K562 (cell line): ENCODE results near the gene SLC34A2. TPM values are rescaled to one million over a fixed set of nuclear protein-coding genes. Genes with fewer than 3 reads are reported as not detected.

Source experiments
- ATAC-seq: fragments of 200-7000 bp; cut with Tn5 transposase; 3 replicates; pipeline ENCODE4 v1.9.1; 2020; ENCODE audit warnings: moderate library complexity
- BruUV-seq: library from RNA; stranded (reverse); fragments of 400-500 nt; replicated peaks from 2 replicates; lab custom pipeline; 2021; lab: Mats Ljungman, UMichigan
- CTCF ChIA-PET: fragments of 300-600 bp; formaldehyde crosslinking; extraction: SDS; loops from one replicate; lab custom pipeline; 2021; ENCODE audit warnings: low intra/inter-chr PET ratio; lab: Yijun Ruan, JAX
- POLR2A ChIA-PET: fragments of 300-600, 350-650 bp; sonication (Branson Sonifier 250); formaldehyde crosslinking; extraction: SDS; loops from one replicate; lab custom pipeline; 2021; ENCODE audit warnings: antibody characterized with exemption, inconsistent platforms; lab: Yijun Ruan, JAX
- DNase-seq, 4 experiments: peaks; one replicate each; pipeline versions ENCODE4 v3.0.0 to v3.0.0-alpha.2; 2011 to 2018; ENCODE audit warnings: low spot score in 3 of 4, mixed read lengths in 3 of 4; ENCODE audit errors: extremely low read depth in 1 of 4
- FAIRE-seq: peaks from 2 replicates; lab custom pipeline; 2011; peaks lifted over from hg19 to GRCh38; lab: Jason Lieb, UNC
- H2AFZ ChIP-seq: 2 replicates; pipeline ENCODE4 v1.6.0; 2011; ENCODE audit warnings: low read depth, low read length, control low read depth, inconsistent platforms
- H3K27ac ChIP-seq: fragments of 200-600 bp; 3 replicates; pipeline ENCODE4 v1.8.0; 2011; ENCODE audit warnings: low read depth, mild to moderate bottlenecking, control low read depth, inconsistent platforms, low read length, moderate library complexity, mixed read lengths; ENCODE audit errors: extremely low read depth
- H3K27me3 ChIP-seq, 2 experiments: fragments of 300-600 bp in 1 of 2; 2 replicates in 1 of 2; 3 replicates in 1 of 2; pipeline versions ENCODE4 v1.6.0 to v1.8.0; 2011; ENCODE audit warnings: inconsistent platforms in 2 of 2, low read length in 2 of 2, mild to moderate bottlenecking in 1 of 2, mixed read lengths in 1 of 2, moderate library complexity in 1 of 2; ENCODE audit not compliant: control insufficient read depth in 2 of 2, insufficient read depth in 2 of 2
- H3K36me3 ChIP-seq: fragments of 300-600 bp; 3 replicates; pipeline ENCODE4 v1.8.0; 2011; ENCODE audit warnings: mild to moderate bottlenecking, low read length, inconsistent platforms; ENCODE audit not compliant: control insufficient read depth, insufficient read depth
- H3K4me1 ChIP-seq, 2 experiments: fragments of 200-600 bp in 1 of 2; replicated peaks in 1 of 2; 2 replicates in 1 of 2; 3 replicates in 1 of 2; pipeline versions ENCODE4 v1.5.1 to v1.8.0; 2011; ENCODE audit warnings: inconsistent platforms in 2 of 2, low read length in 2 of 2, mild to moderate bottlenecking in 1 of 2, mixed read lengths in 1 of 2, moderate library complexity in 1 of 2; ENCODE audit not compliant: control insufficient read depth in 2 of 2, insufficient read depth in 2 of 2
- H3K4me2 ChIP-seq: 2 replicates; pipeline ENCODE4 v1.6.1; 2011; ENCODE audit warnings: low read length, control low read depth, inconsistent platforms, mixed read lengths; ENCODE audit not compliant: insufficient read depth
- H3K4me3 ChIP-seq: fragments of 200-600 bp; sonication (generic), shearing (Covaris generic); 2 replicates; pipeline ENCODE4 v1.5.1; 2016; ENCODE audit warnings: control low read depth, inconsistent platforms
- H3K79me2 ChIP-seq: fragments of 200-600 bp; 3 replicates; pipeline ENCODE4 v1.8.0; 2011; ENCODE audit warnings: low read length, inconsistent platforms; ENCODE audit not compliant: control insufficient read depth, insufficient read depth
- H3K9ac ChIP-seq, 2 experiments: 2 replicates each; pipeline versions ENCODE4 v1.6.0 to v1.6.1; 2011; ENCODE audit warnings: low read depth in 2 of 2, low read length in 2 of 2, control low read depth in 1 of 2, inconsistent platforms in 1 of 2, mild to moderate bottlenecking in 1 of 2, mixed read lengths in 1 of 2; ENCODE audit not compliant: insufficient read depth in 1 of 2
- H3K9me1 ChIP-seq: one replicate; pipeline ENCODE4 v1.6.0; 2011; ENCODE audit warnings: inconsistent platforms, mild to moderate bottlenecking, low read length, moderate library complexity; ENCODE audit not compliant: control insufficient read depth, insufficient read depth
- H3K9me3 ChIP-seq: replicated peaks from 2 replicates; pipeline ENCODE4 v1.5.1; 2011; ENCODE audit warnings: low read depth, low read length, inconsistent platforms; ENCODE audit not compliant: control insufficient read depth, insufficient read depth
- H4K20me1 ChIP-seq: replicated peaks from 2 replicates; pipeline ENCODE4 v1.6.1; 2011; ENCODE audit warnings: low read length, inconsistent platforms, mixed read lengths; ENCODE audit not compliant: control insufficient read depth, insufficient read depth
- BRD9 ChIP-seq: fragments of 450-650 bp; IDR thresholded peaks from 2 replicates; pipeline ENCODE4 v1.6.1; 2018; ENCODE audit warnings: low read depth; ENCODE audit not compliant: partially characterized antibody
- EP300 ChIP-seq: IDR thresholded peaks from 2 replicates; pipeline ENCODE4 v1.6.1; 2012; ENCODE audit warnings: low read length, improper control_type of control experiment
- ID3 ChIP-seq, 2 experiments: fragments of 250-450 bp in 1 of 2; fragments of 450-650 bp in 1 of 2; sonication (Bioruptor Pico) in 1 of 2; IDR thresholded peaks; 2 replicates each; pipeline versions ENCODE4 v1.6.1 to v1.8.0; 2016 to 2021; ENCODE audit warnings: mild to moderate bottlenecking in 2 of 2, moderate library complexity in 2 of 2, missing compliant biosample characterization in 1 of 2, missing genetic modification characterization in 1 of 2
- MEF2A ChIP-seq: IDR thresholded peaks from 2 replicates; pipeline ENCODE4 v1.6.1; 2011; ENCODE audit warnings: low read depth, mild to moderate bottlenecking, low read length, moderate library complexity; ENCODE audit not compliant: control insufficient read depth
- NELFE ChIP-seq: IDR thresholded peaks from 2 replicates; pipeline ENCODE4 v1.6.1; 2011; ENCODE audit warnings: mild to moderate bottlenecking; ENCODE audit not compliant: insufficient read depth, insufficient read length
- TEAD4 ChIP-seq, 2 experiments: sonication (generic) in 1 of 2; formaldehyde crosslinking in 1 of 2; IDR thresholded peaks; 2 replicates each; pipeline versions ENCODE4 v1.6.1 to v1.8.0; 2012 to 2022; ENCODE audit warnings: borderline replicate concordance in 1 of 2, inconsistent platforms in 1 of 2, low read length in 1 of 2, mild to moderate bottlenecking in 1 of 2, missing genetic modification reagents in 1 of 2
- ZBED1 ChIP-seq: IDR thresholded peaks from 2 replicates; pipeline ENCODE4 v1.6.1; 2014
- ZBTB26 ChIP-seq: fragments of 450-650 bp; formaldehyde crosslinking; IDR thresholded peaks from 2 replicates; pipeline ENCODE4 v1.4.0; 2022; ENCODE audit warnings: missing genetic modification characterization
- ZNF143 ChIP-seq: sonication (generic); formaldehyde crosslinking; IDR thresholded peaks from 2 replicates; pipeline ENCODE4 v1.9.0; 2022; ENCODE audit warnings: mild to moderate bottlenecking, missing genetic modification reagents
- WGBS: fragments of 100-300 bp; shearing (Covaris generic); methylation state at CpG from one replicate; pipeline ENCODE4 v1.1.6; 2016; ENCODE audit warnings: low coverage, mixed read lengths; ENCODE audit not compliant: insufficient coverage; ENCODE audit errors: missing lambda C conversion rate; 5-methylcytosine and 5-hydroxymethylcytosine counted together
- in situ Hi-C: fragments of 300-500 bp; cut with MboI; formaldehyde crosslinking; loops from 4 replicates; pipeline ENCODE4 v1.15.0; 2018; ENCODE audit warnings: inconsistent platforms, mixed read lengths
- intact Hi-C: fragments of 100-400 bp; cut with micrococcal nuclease; formaldehyde crosslinking; loops from 2 replicates; pipeline ENCODE4 v1.14.2; 2022
- polyA plus RNA-seq, 8 experiments: library from polyadenylated mRNA; depleted of rRNA in 4 of 8; stranded (reverse) in 5 of 8; unstranded in 3 of 8; fragments of >200 nt; fragmentation: Nextera tagmentation in 2 of 8; fragmentation: Illumina TruSeq in 1 of 8; extraction: Ambion mirVana in 2 of 8; extraction: Trizol in 1 of 8; gene quantifications; 2 replicates each; pipeline versions ENCODE4 v1.2.1 to v1.2.3, GENCODE V29; 2011 to 2014; ENCODE audit warnings: inconsistent platforms in 1 of 8, missing spikeins in 1 of 8
- total RNA-seq, 7 experiments: library from RNA; depleted of rRNA in 6 of 7; stranded (reverse); fragments of >200 nt in 6 of 7; fragmentation: Illumina TruSeq in 2 of 7; extraction: Trizol in 2 of 7; gene quantifications; 2 replicates each; pipeline versions ENCODE4 v1.2.1 to v1.2.3, GENCODE V29; 2011 to 2021; ENCODE audit warnings: low replicate concordance in 1 of 7
- TF ChIP-seq, protein P1 (sequence below): fragments of 450-650 bp; formaldehyde crosslinking; IDR thresholded peaks from 2 replicates; pipeline ENCODE4 v1.4.0; 2020; ENCODE audit warnings: mild to moderate bottlenecking
- TF ChIP-seq, protein P2 (sequence below): fragments of 250-450 bp; sonication (Bioruptor Pico); IDR thresholded peaks from 2 replicates; pipeline ENCODE4 v1.4.0; 2020
- TF ChIP-seq, protein P3 (sequence below): fragments of 250-450 bp; sonication (Bioruptor Pico); IDR thresholded peaks from 2 replicates; pipeline ENCODE4 v1.4.0; 2020; ENCODE audit warnings: mild to moderate bottlenecking, moderate library complexity

SLC34A2 gene
- total and polyA plus RNA-seq, 9 of the 15 experiments (the other 6 are each of a cell fraction or from before 2014, with no cell fraction given): 1.5 TPM; not detected in 8

GRCh38 chr4:25637581-25638220, 17.9 kb upstream of the SLC34A2 start (continued):
- TF ChIP-seq, protein P1, sequence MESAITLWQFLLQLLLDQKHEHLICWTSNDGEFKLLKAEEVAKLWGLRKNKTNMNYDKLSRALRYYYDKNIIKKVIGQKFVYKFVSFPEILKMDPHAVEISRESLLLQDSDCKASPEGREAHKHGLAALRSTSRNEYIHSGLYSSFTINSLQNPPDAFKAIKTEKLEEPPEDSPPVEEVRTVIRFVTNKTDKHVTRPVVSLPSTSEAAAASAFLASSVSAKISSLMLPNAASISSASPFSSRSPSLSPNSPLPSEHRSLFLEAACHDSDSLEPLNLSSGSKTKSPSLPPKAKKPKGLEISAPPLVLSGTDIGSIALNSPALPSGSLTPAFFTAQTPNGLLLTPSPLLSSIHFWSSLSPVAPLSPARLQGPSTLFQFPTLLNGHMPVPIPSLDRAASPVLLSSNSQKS (CRISPR knock-in tag): no peak
- TF ChIP-seq ID3 (CRISPR knock-in tag; IDR thresholded peaks at IDR 0.05) (no peak), ID3 (tag; IDR thresholded peaks at IDR 0.05) (no peak), ZBED1 (no peak), BRD9 (no peak)
- TF ChIP-seq, all 486 proteins: peak for 0

DNA sequence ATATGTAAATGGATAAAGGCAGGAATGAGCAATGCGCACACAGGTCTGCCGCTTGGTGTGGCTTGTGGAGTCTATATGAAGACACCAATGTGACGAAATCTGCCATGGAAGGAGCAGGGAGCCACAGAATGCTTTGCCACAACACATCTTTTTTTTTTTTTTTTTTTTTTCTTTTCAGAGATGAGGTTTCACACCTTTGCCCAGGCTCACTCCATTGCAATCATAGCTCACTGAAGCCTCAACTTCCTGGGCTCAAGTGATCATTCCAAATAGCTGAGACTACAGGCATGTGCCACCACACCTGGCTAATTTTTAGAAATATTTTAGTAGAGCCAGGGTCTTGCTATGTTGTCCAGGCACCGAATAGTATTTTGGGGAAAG, 17.4 kb upstream of the SLC34A2 start:
- Histone ChIP-seq H3K9ac (no peak overlapping the region), H3K36me3 (no peaks in the 10 kb centered on the region), H3K27me3 (peaks cover 0 to 12% of the 10 kb centered on the region in 2 experiments; a peak in 4 of 5 replicates), H3K27ac (no peak overlapping the region), H3K4me1 (no peaks in the 10 kb centered on the region), H3K79me2 (no peaks in the 10 kb centered on the region), H3K9me3 (no peaks in the 10 kb centered on the region), H3K4me3 (no peak overlapping the region), H3K4me2 (no peak overlapping the region), H4K20me1 (no peaks in the 10 kb centered on the region), H3K9me1 (no peaks in the 10 kb centered on the region), H2AFZ (no peak overlapping the region)
- no TSS peak for BruUV-seq
- POLR2A ChIA-PET: no interaction called here
- CTCF ChIA-PET: no interaction called here
- in situ Hi-C loops (no loop called here), intact Hi-C loops (no loop called here)
- 10% methylated on average over 4 of the region's 4 CpGs for WGBS
- no peak for FAIRE-seq
- ATAC-seq: no peak
- DNase-seq: no peak
- TF ChIP-seq TEAD4 (IDR thresholded peaks at IDR 0.05; ENCODE audit: low read length) (no peak), TEAD4 (CRISPR knock-in tag; IDR thresholded peaks at IDR 0.05; ENCODE audit: borderline replicate concordance) (no peak), EP300 (no peak), MEF2A (no peak), ZNF143 (no peak), ZBTB26 (no peak), NELFE (no peak)
- TF ChIP-seq, protein P2, sequence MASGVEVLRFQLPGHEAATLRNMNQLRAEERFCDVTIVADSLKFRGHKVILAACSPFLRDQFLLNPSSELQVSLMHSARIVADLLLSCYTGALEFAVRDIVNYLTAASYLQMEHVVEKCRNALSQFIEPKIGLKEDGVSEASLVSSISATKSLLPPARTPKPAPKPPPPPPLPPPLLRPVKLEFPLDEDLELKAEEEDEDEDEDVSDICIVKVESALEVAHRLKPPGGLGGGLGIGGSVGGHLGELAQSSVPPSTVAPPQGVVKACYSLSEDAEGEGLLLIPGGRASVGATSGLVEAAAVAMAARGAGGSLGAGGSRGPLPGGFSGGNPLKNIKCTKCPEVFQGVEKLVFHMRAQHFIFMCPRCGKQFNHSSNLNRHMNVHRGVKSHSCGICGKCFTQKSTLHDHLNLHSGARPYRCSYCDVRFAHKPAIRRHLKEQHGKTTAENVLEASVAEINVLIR: no peak
- TF ChIP-seq, protein P3, sequence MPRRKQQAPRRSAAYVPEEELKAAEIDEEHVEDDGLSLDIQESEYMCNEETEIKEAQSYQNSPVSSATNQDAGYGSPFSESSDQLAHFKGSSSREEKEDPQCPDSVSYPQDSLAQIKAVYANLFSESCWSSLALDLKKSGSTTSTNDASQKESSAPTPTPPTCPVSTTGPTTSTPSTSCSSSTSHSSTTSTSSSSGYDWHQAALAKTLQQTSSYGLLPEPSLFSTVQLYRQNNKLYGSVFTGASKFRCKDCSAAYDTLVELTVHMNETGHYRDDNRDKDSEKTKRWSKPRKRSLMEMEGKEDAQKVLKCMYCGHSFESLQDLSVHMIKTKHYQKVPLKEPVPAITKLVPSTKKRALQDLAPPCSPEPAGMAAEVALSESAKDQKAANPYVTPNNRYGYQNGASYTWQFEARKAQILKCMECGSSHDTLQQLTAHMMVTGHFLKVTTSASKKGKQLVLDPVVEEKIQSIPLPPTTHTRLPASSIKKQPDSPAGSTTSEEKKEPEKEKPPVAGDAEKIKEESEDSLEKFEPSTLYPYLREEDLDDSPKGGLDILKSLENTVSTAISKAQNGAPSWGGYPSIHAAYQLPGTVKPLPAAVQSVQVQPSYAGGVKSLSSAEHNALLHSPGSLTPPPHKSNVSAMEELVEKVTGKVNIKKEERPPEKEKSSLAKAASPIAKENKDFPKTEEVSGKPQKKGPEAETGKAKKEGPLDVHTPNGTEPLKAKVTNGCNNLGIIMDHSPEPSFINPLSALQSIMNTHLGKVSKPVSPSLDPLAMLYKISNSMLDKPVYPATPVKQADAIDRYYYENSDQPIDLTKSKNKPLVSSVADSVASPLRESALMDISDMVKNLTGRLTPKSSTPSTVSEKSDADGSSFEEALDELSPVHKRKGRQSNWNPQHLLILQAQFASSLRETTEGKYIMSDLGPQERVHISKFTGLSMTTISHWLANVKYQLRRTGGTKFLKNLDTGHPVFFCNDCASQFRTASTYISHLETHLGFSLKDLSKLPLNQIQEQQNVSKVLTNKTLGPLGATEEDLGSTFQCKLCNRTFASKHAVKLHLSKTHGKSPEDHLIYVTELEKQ (CRISPR knock-in tag): no peak
